ENCODE results near the gene DAPK1.

DAPK1 gene

DNA sequence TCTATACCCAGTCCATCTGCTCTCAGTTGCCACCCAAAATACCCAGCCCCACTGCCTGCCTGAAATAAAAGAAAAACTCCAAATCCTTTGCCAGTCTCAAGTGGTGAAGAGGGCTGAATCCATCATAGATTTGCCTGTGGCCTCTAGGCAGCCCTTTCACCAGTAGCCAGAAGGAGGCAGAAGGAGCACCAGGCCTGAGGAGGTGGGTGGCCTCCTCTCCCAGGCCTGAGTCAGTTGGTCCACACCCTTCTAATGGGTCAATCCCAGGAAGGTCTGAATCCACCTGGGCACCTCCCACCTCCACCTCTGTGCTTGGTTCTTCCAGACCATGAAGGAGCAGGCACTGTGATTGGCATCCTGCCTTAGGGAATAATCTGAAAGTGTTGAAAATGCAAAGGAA lies 97.0 kb downstream of the DAPK1 start:
- DNase-seq (ENCODE audit: low read depth), result no peak

DNA sequence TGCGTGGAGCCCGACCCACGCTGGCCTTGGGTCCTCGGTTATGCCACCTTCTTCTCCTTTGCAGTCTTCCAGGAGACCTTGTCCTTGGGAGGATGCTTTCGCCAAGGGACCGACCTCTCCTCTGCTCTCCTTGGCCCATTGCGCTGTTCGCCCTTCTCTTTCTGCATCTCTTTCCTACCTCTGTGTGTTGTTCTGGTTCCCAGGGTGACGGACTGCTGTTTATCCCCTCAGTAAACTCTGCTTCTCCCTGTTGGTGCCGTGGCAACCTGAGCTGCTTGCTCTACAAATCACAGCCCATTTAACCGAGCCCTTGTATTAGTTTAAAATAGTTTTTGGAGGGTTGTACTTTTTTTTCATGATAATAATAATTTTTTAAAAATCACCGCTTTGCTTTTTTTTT lies 97.9 kb downstream of the DAPK1 start:
- no peak for DNase-seq (ENCODE audit: low read depth)

DNA sequence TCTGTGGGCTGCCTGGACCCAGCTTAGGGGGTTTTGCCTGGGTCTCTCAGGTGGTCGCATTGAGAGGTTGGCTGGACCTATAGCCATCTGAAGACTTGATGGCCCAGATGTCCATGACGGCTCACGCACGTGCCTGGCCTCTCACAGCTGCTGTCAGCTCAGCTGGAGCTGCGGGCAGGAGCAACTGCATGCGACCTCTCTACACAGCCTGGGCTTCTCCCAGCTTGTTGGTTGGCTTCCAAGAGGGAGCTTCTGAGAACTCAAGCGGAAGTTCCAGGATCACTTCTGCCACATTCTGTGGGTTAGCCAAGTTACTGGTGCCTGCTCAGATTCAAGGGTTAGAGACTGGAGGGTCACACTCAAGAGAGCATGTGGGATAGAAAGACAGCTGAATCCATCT lies 99.2 kb downstream of the DAPK1 start:
- DNase-seq (ENCODE audit: low read depth), result no peak

GRCh38 chr9:87597710-87598443 lies 100.2 kb downstream of the DAPK1 start:
- no peak for DNase-seq (ENCODE audit: low read depth)

GRCh38 chr9:87599901-87600610 lies 102.4 kb downstream of the DAPK1 start:
- DNase-seq (ENCODE audit: low read depth), result no peak

DNA sequence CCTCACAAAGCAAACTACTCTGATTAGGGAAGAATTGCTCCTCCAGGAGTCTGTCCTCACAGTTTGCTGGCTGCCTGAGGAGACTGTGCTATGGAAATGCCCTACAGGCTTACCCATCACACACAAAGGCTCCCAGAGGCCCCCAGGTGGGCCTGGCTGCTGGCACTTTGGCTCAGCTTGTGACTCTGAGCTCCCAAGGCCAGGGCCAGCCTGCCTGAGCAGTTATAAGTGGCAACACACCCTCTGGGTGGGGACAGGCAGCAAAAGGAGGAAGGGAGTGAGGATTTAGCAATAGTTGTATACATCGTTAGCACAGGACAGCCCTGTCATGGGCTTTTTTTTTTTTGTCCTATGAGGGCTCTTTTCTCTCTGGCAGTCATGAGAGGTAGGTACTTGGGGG lies 103.5 kb downstream of the DAPK1 start:
- DNase-seq (ENCODE audit: low read depth), result no peak

- DNase-seq (ENCODE audit: low read depth), result no peak
These were observed 103.9 kb downstream of the DAPK1 start for GRCh38 chr9:87601595-87601994.

DNA sequence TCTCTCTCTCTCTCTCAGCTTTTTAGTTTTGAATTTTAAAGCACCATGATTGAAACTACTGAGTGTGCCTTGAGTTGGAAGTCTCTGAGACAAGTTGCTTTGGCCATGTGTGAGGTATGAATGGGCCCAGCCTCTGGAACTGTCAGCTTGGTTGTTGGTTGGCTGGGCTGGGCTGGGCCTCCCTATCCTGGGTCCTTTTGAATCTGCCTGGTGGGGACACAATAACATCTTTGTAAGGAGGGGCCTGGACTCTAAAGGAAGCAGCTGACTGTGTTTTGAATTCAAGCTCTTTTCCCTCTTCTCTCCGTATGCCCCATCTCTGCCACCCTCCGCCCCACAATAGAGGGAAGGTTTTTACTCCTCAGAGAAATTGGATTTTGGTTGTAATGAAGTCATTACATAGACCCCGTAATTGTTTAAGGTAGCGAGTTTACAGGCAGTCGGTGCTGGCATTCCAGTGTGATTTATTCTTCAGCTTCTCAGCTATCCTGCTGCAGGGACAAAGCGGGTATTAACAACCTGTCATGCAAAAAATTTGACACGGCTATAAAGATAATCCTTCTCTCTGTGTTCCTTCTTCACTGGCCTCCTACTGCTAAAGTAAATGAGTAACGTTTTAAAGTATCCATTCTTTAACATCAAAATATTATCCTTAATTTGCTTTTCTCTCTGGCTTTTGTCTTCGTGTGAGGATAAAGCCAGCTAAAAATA lies 105.4 kb downstream of the DAPK1 start:
- no peak for DNase-seq (ENCODE audit: low read depth)

DNA sequence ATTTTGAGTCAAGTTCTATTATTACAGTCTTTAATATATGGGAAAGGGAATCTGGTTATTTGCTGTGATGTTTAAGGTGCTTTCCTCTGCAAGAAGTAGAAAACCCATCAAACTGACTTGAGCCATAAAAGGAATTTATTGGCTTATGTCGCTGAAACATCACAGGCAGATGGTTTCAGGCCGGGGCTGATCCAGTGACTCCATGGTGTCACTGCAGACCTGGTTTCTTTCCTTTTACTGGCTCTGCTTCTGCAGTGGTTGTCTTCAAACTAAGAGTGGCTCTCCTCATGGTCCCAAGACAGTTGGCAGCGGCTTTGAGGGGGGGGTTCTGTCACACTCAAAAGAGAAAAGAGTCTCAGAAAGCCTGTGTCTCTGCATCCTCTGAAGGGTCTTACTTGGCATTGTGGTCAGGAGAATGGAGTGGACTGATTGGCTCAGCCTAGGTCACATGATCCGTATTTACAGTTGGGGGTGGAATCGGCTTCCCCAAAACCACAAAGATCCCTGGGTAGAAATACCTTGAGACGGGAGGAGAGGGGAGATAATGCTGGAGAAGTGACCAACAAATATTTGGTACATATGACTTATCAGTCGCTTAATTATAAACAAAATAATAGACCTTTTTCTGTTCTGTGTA lies 106.3 kb downstream of the DAPK1 start:
- DNase-seq (ENCODE audit: low read depth), result no peak

GRCh38 chr9:87604886-87605588 lies 107.4 kb downstream of the DAPK1 start:
- no peak for DNase-seq (ENCODE audit: low read depth)

GRCh38 chr9:87605676-87606075 lies 108.0 kb downstream of the DAPK1 start:
- DNase-seq (ENCODE audit: low read depth), result no peak

- no peak for DNase-seq (ENCODE audit: low read depth)
These were observed 109.3 kb downstream of the DAPK1 start for GRCh38 chr9:87606841-87607521.

- DNase-seq (ENCODE audit: low read depth), result no peak
These were observed 110.2 kb downstream of the DAPK1 start for GRCh38 chr9:87607859-87608258.

DNA sequence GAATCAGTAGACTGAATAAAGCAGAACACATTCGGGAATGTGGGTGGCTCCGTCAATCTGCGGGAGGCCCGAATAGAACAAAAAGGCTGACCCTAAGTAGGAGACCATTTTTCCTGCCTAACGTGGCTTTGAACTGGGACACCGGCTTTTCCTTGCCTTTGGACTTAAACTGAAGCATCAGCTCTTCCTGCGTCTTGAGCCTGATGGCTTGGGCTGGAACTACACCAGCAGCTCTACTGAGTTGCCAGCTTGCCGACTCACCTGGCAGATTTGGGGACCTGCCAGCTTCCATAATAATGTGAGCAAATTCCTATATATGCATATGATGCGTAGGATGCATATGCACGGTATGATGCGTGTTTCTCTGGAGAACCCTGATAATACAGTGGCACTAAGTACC lies 111.3 kb downstream of the DAPK1 start:
- no peak for DNase-seq (ENCODE audit: low read depth)

- no peak for DNase-seq (ENCODE audit: low read depth)
These were observed 111.8 kb downstream of the DAPK1 start for GRCh38 chr9:87609486-87609885.

DNA sequence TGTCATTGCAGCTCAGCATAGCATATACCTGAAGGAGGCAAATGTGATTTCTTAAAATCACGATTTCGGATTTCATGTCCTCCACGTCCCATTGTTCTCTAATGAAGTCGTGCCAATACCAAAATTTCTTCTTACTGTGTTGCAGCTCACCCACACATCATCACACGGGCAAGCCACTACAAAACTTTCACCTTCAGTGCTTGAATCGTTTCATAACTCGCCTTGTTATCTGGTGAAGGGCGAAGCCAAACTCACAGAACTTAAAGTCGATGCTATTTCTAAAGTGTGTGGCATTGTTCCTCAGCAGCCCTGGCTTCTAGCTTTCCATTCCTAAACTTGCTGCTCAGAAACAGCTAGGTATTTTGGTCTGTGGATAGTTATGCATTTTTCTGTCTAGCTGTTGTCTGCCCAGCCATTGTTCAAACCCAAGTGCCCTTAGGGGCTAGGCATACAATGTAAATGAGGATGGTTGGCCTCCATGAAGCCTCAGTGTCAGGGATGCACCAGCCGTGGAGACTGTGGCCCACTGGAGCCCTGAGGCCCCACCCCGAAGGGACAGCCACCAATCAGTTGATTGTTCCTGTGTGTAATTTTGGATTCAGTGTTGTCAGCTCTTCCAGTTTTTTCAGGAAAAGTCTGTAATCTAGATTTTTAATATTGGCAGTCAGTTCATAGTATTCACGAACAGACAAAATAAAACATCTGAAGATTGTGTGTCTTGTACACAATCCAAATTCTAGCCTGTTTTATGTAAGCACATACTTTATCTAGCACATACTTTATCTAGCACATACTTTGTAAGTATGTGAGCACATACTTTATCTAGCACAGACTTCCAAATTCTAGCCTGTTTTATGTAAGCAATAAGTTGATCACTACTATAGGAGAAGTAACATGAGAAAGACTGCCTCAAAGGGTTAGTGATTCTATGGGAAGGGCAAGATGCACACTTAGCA lies 112.8 kb downstream of the DAPK1 start:
- DNase-seq (ENCODE audit: low read depth), result no peak

GRCh38 chr9:87611776-87612175 lies 114.1 kb downstream of the DAPK1 start:
- no peak for DNase-seq (ENCODE audit: low read depth)

GRCh38 chr9:87612536-87612935 lies 114.9 kb downstream of the DAPK1 start:
- no peak for DNase-seq (ENCODE audit: low read depth)

- no peak for DNase-seq (ENCODE audit: low read depth)
These were observed 115.8 kb downstream of the DAPK1 start for GRCh38 chr9:87613265-87614111.
